Bronchial epithelial cell (primary cell): ENCODE data around the gene TMEM98. TPM values are rescaled to one million over a fixed set of nuclear protein-coding genes. Genes with fewer than 3 reads are reported as not detected.
A peak's percentile ranks its signal among the peaks of the same experiment; 100 is the strongest.
"Not testable (repeated sequence)": the region's sequence is repeated elsewhere in the genome, so short reads cannot be mapped to it uniquely, and the experiment has no call there.

Source experiments
- DNase-seq: peaks from one replicate; pipeline ENCODE4 v3.0.0-alpha.2; 2010; ENCODE audit warnings: low read depth
- FAIRE-seq: peaks from 2 replicates; lab custom pipeline; 2011; peaks lifted over from hg19 to GRCh38; lab: Jason Lieb, UNC
- H3K27me3 ChIP-seq: 2 replicates; pipeline ENCODE4 v1.5.1; 2011; ENCODE audit warnings: low read length; ENCODE audit not compliant: control insufficient read depth, insufficient read depth
- H3K36me3 ChIP-seq: 2 replicates; pipeline ENCODE4 v1.5.1; 2011; ENCODE audit warnings: low read length; ENCODE audit not compliant: control insufficient read depth, insufficient read depth
- H3K4me3 ChIP-seq: 2 replicates; pipeline ENCODE4 v1.5.1; 2011; ENCODE audit warnings: mild to moderate bottlenecking, low read depth, low read length, control low read depth
- CTCF ChIP-seq: IDR thresholded peaks from 2 replicates; pipeline ENCODE4 v1.5.1; 2011; ENCODE audit warnings: mild to moderate bottlenecking, moderate library complexity, low read length, control low read depth, inconsistent platforms; ENCODE audit not compliant: insufficient read depth, severe bottlenecking
- total RNA-seq: library from RNA; depleted of rRNA; stranded (reverse); fragments of >200 nt; gene quantifications from 2 replicates; pipeline ENCODE4 v1.2.1, GENCODE V29; 2014

TMEM98 gene
- total RNA-seq, 1 donor from 2014 or later: 22.4 TPM

GRCh38 chr17:32882734-32883133 is 45.2 kb upstream of the TMEM98 start:
- DNase-seq (peak; percentile 44), FAIRE-seq (no peak)
- TF ChIP-seq CTCF: no peak
- no peaks in the 10 kb centered on the region for H3K36me3 ChIP-seq
- H3K4me3 ChIP-seq: no peak overlapping the region
- no peaks in the 10 kb centered on the region for H3K27me3 ChIP-seq

- H3K27me3 ChIP-seq, H3K36me3 ChIP-seq, FAIRE-seq, DNase-seq, H3K4me3 ChIP-seq: not testable (repeated sequence)
These were observed 41.0 kb upstream of the TMEM98 start for GRCh38 chr17:32886951-32887350.

GRCh38 chr17:32887410-32887809 is 40.5 kb upstream of the TMEM98 start:
- H3K27me3 ChIP-seq, DNase-seq, H3K36me3 ChIP-seq, FAIRE-seq, H3K4me3 ChIP-seq: not testable (repeated sequence)

- no peaks in the 10 kb centered on the region for H3K27me3 ChIP-seq
- DNase-seq: peak; percentile 88
- no peak for FAIRE-seq
- no peak overlapping the region for H3K4me3 ChIP-seq
- TF ChIP-seq CTCF: no peak
- H3K36me3 ChIP-seq: no peaks in the 10 kb centered on the region
These were observed 33.7 kb upstream of the TMEM98 start for GRCh38 chr17:32894245-32894644.

- TF ChIP-seq CTCF: no peak
- no peaks in the 10 kb centered on the region for H3K27me3 ChIP-seq
- no peak for FAIRE-seq
- no peak for DNase-seq
- no peaks in the 10 kb centered on the region for H3K36me3 ChIP-seq
- H3K4me3 ChIP-seq: no peak overlapping the region
These were observed 31.2 kb upstream of the TMEM98 start for GRCh38 chr17:32896647-32897258.

- DNase-seq: no peak
- no peak for FAIRE-seq
These were observed 28.5 kb upstream of the TMEM98 start for GRCh38 chr17:32899236-32900013.

More at GRCh38 chr17:32899236-32900013, 28.5 kb upstream of the TMEM98 start:
- no peak for TF ChIP-seq CTCF
- H3K4me3 ChIP-seq: no peak overlapping the region
- no peaks in the 10 kb centered on the region for H3K36me3 ChIP-seq
- no peaks in the 10 kb centered on the region for H3K27me3 ChIP-seq
